Measurements from ENCODE around the gene DGAT2.

DNA sequence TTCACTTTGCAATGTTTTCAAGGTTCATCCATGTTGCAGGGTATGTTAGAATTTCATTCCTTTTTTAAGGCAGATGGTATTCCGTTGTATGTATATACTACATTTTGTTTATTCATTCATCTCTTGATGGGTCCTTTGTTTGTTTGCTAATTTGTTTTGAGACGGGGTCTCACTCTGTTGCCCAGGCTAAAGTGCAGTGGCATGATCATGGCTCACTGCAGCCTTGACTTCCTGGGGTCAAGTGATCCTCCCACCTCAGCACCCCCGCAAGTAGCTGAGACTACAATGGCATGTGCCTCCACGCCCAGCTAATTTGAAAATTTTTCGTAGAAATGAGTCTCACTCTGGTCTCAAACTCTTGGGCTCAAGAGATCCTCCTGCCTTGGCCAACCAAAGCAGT, 52.6 kb downstream of the DGAT2 start:
- TF ChIP-seq, protein P1, sequence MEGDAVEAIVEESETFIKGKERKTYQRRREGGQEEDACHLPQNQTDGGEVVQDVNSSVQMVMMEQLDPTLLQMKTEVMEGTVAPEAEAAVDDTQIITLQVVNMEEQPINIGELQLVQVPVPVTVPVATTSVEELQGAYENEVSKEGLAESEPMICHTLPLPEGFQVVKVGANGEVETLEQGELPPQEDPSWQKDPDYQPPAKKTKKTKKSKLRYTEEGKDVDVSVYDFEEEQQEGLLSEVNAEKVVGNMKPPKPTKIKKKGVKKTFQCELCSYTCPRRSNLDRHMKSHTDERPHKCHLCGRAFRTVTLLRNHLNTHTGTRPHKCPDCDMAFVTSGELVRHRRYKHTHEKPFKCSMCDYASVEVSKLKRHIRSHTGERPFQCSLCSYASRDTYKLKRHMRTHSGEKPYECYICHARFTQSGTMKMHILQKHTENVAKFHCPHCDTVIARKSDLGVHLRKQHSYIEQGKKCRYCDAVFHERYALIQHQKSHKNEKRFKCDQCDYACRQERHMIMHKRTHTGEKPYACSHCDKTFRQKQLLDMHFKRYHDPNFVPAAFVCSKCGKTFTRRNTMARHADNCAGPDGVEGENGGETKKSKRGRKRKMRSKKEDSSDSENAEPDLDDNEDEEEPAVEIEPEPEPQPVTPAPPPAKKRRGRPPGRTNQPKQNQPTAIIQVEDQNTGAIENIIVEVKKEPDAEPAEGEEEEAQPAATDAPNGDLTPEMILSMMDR (IDR thresholded peaks at IDR 0.05), result no peak
- TF ChIP-seq POLR2A (IDR thresholded peaks at IDR 0.05), result no peak

Measured in upper lobe of left lung (tissue), 4 donors.